Stimulated activated CD8-positive, alpha-beta memory T cell treated with anti-CD3 and anti-CD28 coated beads, Interleukin-4, amount 100 ng/mL, for 4 hours (primary cell): ENCODE results near the gene PCDHGB3.
"Not testable (repeated sequence)": the region's sequence is repeated elsewhere in the genome, so short reads cannot be mapped to it uniquely, and the experiment has no call there.

ENCODE experiments used
- DNase-seq, 2 donors: peaks; one replicate each; pipeline ENCODE4 v3.0.0-alpha.2; 2020; ENCODE audit warnings: low read depth in 2 of 2, low spot score in 1 of 2

PCDHGB3 gene

DNA sequence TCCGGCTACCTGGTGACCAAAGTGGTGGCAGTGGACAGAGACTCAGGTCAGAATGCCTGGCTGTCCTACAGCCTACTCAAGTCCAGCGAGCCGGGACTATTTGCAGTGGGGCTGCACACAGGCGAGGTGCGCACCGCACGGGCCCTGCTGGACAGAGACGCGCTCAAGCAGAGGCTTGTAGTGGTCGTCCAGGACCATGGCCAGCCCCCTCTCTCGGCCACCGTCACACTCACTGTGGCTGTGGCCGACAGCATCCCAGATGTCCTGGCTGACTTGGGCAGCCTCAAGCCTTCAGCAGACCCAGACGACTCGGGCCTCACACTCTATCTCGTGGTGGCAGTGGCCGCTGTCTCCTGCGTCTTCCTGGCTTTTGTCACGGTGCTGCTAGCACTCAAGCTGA is 13.1 kb upstream of the PCDHGB3 start:
- no peak for DNase-seq

DNA sequence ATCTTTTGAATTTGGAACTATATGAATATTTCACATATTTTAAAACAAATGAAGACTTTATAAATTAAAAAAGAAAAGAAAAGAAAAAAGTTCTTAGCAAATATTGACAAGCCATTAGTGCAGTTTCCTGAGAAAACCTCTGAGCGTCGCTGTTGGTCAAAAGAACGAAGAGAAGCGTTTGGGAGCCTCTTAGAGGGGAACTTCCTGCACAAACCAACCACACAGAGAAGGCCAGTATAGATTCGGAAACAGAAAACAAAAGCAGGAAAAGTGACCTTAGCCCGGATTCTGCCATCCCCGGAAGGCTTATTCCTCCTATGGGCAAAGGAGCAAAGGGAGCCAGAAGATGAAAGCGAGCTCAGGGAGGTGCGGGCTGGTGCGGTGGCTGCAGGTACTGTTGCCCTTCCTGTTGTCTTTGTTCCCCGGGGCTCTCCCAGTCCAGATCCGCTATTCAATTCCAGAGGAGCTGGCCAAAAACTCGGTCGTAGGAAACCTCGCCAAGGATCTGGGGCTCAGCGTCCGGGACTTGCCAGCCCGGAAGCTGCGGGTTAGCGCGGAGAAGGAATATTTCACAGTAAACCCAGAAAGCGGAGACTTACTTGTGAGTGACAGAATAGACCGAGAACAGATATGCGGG is 10.1 kb upstream of the PCDHGB3 start, which contains the start of gene PCDHGB2:
PCDHGB2 (plus strand) TSS at position 205 of the 637 bp plus-strand sequence; CDS start at position 347, 142 bp downstream.
- DNase-seq: no peak

DNA sequence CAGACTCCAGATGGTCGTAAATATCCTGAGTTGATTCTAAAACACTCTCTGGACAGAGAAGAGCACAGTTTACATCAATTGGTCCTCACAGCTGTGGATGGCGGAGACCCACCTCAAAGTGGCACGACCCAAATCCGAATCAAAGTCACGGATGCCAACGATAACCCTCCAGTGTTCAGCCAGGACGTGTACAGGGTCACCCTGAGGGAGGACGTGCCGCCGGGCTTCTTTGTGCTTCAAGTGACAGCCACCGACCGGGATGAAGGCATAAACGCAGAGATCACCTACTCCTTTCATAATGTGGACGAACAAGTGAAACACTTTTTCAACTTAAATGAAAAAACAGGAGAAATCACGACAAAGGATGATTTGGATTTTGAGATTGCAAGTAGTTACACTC is 9.4 kb upstream of the PCDHGB3 start:
- no peak for DNase-seq

DNA sequence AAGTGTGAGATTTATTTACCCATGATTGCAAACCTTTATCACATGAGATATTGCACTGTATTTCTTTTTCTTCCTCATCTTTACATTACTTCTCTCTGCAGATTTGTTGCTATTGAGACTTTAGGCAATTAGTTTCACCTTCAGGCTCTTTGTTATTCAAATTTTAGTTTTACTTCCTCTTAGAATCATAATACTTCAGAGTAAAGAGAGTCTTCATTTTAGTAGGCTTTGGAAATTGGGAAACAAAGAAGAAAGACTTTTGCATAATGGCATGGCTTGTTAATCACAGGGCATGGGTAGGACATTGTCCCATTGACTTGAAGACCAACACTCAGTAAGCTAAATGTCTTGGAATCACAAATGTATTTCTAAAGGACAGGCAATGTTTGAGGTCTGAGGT is 7.3 kb upstream of the PCDHGB3 start:
- no peak for DNase-seq

DNA sequence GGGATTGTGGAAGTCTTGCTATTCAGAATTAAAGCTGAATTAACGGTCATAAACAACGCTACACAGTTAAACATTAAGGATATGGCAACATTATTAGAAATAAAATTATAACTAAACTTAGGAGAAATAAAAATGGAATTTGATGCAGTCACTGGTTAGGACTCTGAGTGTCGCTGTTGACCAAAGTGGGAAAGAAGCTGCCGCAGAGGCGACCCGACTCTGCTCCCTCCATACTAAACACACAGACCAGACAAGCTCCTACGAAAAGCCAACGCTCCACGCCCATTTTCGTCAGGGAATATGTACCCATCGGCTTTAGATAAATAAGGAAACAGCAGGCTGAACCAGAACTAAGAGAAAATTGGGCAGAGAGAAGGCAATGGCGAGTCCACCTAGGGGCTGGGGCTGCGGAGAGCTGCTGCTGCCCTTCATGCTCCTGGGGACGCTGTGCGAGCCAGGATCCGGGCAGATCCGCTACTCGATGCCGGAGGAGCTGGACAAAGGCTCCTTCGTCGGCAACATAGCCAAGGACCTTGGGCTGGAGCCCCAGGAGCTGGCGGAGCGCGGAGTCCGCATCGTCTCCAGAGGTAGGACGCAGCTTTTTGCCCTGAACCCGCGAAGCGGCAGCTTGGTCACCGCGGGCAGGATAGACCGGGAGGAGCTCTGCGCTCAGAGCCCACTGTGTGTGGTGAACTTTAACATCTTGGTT is 5.9 kb upstream of the PCDHGB3 start, which contains the start of gene PCDHGA5:
PCDHGA5 (plus strand) TSS at position 211 of the 709 bp plus-strand sequence; CDS start at position 380, 169 bp downstream.
- DNase-seq: no peak

DNA sequence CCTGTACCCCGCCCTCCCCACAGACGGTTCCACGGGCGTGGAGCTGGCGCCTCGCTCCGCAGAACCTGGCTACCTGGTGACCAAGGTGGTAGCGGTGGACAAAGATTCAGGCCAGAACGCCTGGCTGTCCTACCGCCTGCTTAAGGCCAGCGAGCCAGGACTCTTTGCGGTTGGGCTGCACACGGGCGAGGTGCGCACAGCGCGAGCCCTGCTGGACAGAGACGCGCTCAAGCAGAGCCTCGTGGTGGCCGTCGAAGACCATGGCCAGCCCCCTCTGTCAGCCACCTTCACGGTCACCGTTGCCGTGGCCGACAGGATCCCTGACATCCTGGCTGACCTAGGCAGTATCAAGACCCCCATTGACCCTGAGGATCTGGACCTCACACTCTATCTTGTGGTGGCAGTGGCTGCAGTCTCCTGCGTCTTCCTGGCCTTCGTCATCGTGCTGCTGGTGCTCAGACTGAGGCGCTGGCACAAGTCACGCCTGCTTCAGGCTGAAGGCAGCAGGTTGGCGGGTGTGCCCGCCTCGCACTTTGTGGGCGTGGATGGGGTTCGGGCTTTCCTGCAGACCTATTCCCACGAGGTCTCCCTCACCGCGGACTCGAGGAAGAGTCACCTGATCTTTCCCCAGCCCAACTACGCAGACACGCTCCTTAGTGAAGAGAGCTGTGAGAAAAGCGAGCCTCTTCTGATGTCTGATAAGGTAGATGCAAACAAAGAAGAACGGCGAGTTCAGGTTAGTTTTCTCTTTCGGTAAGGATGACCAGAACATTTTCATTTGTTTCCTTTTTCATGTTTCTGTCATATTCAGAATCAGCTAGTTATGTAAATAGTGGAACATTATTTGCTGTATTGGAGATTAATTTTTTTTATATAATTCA is 3.8 kb upstream of the PCDHGB3 start:
- no peak for DNase-seq

DNA sequence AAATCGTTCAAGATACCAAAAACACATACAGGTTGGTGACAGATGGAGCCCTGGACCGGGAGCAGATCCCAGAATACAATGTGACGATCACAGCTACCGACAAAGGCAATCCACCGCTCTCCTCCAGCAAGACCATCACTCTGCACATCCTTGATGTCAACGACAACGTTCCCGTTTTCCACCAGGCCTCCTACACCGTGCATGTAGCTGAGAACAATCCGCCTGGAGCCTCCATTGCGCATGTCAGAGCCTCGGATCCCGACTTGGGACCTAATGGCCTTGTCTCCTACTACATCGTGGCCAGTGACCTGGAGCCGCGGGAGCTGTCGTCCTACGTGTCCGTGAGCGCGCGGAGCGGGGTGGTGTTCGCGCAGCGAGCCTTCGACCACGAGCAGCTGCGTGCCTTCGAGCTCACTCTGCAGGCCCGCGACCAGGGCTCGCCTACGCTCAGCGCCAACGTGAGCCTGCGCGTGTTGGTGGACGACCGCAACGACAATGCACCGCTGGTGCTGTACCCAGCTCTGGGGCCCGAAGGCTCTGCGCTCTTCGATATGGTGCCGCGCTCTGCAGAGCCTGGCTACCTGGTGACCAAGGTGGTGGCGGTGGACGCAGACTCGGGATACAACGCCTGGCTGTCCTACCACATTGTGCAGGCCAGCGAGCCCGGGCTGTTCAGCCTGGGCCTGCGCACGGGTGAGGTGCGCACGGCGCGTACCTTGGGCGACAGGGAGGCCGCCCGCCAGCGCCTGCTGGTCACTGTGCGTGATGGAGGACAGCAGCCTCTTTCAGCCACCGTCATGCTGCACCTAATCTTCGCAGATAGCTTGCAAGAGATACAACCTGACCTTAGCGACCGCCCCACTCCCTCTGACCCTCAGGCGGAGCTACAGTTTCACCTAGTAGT is 1.8 kb downstream of the PCDHGB3 start:
- DNase-seq: no peak

DNA sequence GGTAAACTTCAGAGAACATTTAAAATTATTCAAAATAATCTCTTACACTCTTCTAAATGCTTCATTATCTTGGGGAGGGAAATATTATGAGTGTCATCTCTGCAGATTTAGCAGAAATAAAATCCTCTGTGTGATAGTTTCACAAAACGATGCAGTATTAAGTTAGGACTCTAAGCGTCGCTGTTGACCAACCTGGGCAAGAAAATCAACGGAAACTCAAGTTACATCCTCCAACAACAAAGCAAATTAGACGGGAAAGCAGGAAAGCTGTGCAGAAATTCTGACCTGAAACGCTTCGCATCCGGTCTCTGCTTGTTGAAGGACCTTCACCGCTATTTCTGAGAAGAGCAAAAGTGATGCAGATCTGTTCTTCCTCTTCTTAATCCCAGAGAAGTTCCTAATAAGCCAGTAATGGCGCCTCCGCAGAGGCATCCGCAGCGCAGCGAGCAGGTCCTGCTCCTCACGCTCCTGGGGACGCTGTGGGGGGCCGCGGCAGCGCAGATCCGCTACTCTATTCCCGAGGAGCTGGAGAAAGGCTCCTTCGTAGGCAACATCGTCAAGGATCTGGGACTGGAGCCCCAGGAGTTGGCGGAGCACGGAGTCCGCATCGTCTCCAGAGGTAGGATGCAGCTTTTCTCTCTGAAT is 3.8 kb downstream of the PCDHGB3 start, which contains the start of gene PCDHGA6:
PCDHGA6 (plus strand) TSS at position 219 of the 645 bp plus-strand sequence; CDS start at position 412, 193 bp downstream.
- DNase-seq: no peak

DNA sequence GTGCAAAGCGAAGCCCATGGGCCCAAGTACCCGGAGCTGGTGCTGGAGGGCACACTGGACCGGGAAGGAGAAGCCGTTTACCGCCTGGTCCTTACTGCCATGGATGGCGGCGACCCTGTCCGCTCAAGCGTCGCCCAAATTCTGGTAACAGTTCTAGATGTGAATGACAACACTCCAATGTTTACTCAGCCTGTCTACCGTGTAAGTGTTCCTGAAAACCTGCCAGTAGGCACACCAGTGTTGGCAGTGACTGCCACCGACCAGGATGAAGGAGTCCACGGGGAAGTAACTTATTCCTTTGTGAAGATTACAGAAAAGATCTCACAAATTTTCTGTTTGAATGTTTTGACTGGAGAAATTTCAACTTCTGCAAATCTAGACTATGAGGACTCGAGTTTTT is 4.6 kb downstream of the PCDHGB3 start:
- no peak for DNase-seq

DNA sequence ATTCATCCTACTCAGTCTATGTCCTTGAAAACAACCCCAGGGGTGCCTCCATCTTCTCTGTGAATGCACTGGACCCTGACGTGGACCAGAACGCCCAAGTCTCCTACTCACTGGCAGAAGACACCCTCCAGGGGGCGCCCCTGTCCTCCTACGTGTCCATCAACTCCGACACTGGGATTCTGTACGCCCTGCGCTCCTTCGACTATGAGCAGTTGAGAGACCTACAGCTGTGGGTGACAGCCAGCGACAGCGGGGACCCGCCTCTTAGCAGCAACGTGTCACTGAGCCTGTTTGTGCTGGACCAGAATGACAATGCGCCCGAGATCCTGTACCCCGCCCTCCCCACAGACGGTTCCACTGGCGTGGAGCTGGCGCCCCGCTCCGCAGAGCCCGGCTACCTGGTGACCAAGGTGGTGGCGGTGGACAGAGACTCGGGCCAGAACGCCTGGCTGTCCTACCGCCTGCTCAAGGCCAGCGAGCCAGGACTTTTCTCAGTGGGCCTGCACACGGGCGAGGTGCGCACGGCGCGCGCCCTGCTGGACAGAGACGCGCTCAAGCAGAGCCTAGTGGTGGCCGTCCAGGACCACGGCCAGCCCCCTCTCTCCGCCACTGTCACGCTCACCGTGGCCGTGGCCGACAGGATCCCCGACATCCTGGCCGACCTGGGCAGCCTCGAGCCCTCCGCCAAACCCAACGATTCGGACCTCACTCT is 5.6 kb downstream of the PCDHGB3 start:
- not testable (repeated sequence) for DNase-seq

DNA sequence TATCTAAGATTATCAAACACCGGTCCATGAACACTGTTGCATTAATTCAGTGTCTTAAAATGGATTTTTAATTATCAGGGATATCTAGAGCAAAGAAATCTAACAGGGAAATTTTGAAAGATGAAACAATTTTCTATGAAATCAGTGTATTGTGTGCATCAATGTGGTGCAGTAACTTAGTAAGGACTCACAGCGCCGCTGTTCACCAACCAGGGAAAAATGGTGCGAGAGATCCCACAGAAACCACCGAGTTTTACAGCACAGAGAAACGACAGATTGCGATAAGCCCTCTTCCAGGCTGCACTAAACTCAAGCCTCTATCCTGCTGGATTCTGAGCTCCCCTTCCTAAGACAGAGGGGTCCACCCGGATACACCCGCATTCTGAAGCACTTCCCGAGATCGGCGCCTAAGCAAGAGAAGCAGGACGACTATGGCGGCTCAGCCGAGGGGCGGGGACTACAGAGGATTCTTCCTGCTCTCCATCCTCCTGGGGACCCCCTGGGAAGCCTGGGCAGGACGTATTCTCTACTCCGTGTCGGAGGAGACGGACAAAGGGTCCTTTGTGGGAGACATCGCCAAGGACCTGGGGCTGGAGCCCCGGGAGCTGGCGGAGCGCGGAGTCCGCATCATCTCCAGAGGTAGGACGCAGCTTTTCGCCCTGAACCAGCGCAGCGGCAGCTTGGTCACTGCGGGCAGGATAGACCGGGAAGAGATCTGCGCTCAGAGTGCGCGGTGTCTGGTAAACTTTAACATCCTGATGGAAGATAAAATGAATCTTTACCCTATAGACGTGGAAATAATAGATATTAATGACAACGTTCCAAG is 12.6 kb downstream of the PCDHGB3 start, which contains the start of gene PCDHGA7:
PCDHGA7 (plus strand) TSS at position 274 of the 826 bp plus-strand sequence; CDS start at position 432, 158 bp downstream.
- DNase-seq: no peak

DNA sequence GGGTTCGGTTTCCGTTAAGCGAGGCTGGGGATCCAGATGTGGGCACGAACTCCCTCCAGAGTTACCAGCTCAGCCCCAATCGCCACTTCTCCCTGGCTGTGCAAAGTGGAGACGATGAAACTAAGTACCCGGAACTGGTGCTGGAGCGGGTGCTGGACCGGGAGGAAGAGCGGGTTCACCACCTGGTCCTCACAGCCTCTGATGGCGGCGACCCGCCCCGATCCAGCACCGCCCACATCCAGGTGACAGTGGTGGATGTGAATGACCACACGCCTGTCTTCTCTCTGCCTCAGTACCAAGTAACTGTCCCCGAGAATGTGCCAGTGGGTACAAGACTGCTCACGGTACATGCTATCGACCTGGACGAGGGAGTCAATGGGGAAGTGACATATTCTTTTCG is 13.3 kb downstream of the PCDHGB3 start:
- no peak for DNase-seq

DNA sequence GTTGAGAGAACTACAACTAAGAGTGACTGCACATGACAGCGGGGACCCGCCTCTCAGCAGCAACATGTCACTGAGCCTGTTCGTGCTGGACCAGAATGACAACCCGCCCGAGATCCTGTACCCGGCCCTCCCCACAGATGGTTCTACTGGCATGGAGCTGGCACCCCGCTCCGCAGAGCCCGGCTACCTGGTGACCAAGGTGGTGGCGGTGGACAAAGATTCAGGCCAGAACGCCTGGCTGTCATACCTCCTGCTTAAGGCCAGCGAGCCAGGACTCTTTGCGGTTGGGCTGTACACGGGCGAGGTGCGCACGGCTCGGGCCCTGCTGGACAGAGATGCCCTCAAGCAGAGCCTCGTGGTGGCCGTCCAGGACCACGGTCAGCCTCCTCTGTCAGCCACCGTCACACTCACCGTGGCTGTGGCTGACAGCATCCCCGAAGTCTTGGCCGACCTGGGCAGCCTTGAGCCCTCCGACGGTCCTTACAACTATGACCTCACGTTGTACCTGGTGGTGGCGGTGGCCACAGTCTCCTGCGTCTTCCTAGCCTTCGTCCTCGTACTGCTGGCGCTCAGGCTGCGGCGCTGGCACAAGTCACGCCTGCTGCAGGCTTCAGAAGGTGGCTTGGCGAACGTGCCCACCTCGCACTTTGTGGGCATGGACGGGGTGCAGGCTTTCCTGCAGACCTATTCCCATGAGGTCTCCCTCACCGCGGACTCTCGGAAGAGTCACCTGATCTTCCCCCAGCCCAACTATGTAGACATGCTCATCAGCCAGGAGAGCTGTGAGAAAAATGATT is 14.6 kb downstream of the PCDHGB3 start:
- DNase-seq: no peak

DNA sequence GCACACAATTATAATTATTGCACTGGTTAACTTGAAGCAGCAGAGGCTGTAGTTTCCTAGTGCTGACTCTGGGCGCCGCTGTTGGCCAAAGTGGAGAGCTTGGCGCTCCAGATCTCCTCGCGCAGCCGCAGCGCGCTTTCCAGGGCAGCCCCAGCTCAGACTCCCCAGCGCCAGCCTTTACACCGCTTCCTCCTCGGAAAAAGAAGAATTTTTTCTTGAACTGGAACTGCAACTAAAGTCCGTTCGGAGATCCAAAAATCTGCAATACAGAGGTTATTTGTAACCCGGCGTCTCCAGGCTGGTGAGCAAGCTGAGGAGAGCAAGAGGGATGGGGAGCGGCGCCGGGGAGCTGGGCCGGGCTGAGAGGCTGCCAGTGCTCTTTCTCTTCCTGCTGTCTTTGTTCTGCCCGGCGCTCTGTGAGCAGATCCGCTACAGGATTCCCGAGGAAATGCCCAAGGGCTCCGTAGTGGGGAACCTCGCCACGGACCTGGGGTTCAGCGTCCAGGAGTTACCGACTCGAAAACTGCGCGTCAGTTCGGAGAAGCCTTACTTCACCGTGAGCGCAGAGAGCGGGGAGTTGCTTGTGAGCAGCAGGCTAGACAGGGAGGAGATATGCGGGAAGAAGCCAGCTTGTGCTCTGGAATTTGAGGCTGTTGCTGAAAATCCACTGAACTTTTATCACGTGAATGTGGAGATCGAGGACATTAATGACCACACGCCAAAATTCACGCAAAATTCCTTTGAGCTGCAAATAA is 17.7 kb downstream of the PCDHGB3 start, which contains the start of gene PCDHGB4:
PCDHGB4 (plus strand) TSS at position 142 of the 755 bp plus-strand sequence; CDS start at position 329, 187 bp downstream.
- DNase-seq: not testable (repeated sequence)

DNA sequence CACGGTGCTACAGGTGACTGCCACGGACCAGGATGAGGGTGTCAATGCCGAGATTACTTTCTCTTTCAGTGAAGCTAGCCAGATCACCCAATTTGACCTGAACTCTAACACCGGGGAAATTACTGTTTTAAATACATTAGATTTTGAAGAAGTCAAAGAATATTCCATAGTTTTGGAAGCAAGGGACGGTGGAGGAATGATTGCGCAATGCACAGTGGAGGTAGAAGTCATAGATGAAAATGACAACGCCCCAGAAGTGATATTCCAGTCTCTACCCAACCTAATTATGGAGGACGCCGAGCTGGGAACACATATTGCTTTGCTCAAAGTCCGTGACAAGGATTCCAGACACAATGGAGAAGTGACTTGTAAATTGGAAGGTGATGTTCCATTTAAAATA is 18.6 kb downstream of the PCDHGB3 start:
- no peak for DNase-seq

DNA sequence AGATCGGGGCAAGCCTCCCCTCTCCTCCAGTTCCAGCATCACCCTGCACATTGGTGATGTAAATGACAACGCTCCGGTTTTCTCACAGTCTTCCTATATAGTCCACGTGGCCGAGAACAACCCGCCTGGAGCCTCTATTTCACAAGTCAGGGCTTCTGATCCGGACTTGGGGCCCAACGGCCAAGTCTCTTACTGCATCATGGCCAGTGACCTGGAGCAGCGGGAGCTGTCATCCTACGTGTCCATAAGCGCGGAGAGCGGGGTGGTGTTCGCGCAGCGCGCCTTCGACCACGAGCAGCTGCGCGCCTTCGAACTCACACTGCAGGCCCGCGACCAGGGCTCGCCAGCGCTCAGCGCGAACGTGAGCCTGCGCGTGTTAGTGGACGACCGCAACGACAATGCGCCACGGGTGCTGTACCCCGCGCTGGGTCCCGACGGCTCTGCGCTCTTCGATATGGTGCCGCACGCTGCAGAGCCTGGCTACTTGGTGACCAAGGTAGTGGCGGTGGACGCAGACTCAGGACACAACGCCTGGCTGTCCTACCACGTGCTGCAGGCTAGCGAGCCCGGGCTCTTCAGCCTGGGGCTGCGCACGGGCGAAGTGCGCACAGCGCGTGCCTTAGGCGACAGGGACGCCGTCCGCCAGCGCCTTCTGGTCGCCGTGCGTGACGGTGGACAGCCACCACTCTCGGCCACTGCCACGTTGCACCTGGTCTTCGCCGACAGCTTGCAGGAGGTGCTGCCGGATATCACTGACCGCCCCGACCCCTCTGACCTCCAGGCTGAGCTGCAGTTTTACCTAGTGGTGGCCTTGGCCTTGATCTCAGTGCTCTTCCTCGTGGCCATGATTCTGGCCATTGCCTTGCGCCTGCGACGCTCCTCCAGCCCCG is 19.4 kb downstream of the PCDHGB3 start:
- DNase-seq: no peak
